SH-SY5Y (cell line): ENCODE data around the gene MTR.

ENCODE experiments used
- GATA2 ChIP-seq: IDR thresholded peaks from 2 replicates; pipeline ENCODE4 v1.6.1; 2011; ENCODE audit warnings: mild to moderate bottlenecking, low read depth, low read length
- GATA3 ChIP-seq: IDR thresholded peaks from 2 replicates; pipeline ENCODE4 v1.6.1; 2011; ENCODE audit warnings: low read depth, mild to moderate bottlenecking, low read length, moderate library complexity

The MTR gene

DNA sequence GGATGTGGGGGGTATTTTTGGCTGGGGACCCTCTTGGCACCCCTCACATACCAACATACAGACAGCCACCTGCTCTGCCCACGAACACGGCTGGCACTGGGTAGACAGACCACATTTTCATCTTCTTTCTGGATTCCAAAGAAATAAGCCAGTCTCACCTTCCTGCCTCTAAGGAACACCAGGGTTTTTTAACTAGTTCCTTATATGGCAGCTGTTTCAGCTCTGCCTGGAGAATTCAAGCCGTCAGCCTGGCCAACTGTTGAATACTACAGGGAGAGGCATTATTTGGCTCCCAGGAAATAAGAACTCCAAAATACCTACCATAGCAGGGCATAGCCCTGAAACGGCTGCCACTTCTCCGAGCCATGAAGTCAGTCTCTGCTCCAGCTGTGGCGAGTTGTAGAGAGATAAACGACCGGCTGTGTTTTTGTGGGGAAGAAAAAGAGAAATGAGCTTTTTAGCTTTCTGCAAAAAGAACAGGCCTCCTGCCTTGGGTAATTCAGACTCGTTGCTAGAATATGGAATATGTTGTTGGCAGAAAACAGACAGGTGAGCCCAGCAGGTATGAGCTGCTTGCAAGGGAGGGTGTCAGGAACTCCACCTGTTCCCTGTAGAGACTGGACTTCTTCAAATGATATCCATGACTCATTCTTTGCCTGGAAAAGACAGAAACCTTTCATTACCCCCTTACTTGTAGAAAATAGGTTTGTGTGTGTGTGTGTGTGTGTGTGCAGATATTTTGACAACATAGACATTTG lies 157.3 kb downstream of the MTR start:
- TF ChIP-seq GATA3, result no peak
- no peak for TF ChIP-seq GATA2

- no peak for TF ChIP-seq GATA3
- no peak for TF ChIP-seq GATA2
Measured at GRCh38 chr1:236953151-236953700, 158.1 kb downstream of the MTR start.
